Measurements from ENCODE around the gene MCCC2. TPM values are rescaled to one million over a fixed set of nuclear protein-coding genes. Genes with fewer than 3 reads are reported as not detected.

The MCCC2 gene
- total and polyA plus RNA-seq, 2 of the 8 experiments (the other 6 are each of a cell fraction or from before 2014, with no cell fraction given): 71.7 to 86.6 TPM

DNA sequence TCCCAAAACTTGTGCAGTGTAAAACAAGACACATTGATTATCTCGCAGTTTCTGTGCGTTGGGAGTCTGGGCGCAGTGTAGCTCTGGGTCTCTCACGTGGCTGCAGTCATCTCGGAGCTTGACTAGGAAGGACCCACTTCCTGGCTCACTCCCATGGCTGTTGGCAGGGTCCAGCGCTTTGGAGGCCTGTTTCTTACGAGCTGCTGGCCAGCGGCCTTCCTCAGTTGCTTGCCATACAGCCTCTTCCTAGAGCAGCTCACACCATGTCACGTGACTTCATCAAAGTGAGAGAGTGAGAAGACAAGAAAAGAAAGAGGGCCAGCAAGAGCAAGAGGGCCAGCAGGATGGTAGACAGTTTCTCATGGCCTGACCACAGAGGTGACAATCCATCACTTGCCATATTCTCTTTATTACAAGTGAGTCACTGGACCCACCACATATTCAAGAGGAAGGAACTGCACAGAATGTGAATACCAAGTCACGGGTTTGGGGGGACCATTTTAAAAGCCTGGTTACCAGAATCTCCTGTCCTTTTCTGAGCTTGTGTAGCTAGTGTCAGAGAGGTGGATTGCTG, 36.2 kb downstream of the MCCC2 start (continued):
- TF ChIP-seq TAF1 (IDR thresholded peaks at IDR 0.05; ENCODE audit: low read depth, low read length) (no peak), FOSL1 (IDR thresholded peaks at IDR 0.05; ENCODE audit: insufficient read depth, low read depth, low read length) (no peak), CBX8 (IDR thresholded peaks at IDR 0.05; ENCODE audit: borderline replicate concordance, low read depth, low read length) (no peak), NRF1 (IDR thresholded peaks at IDR 0.05; ENCODE audit: low read depth, low read length) (no peak)

Data from H1 (cell line).